Upper lobe of left lung (tissue), 6 donors: Measurements from ENCODE around the gene PPP6R1. TPM values are rescaled to one million over a fixed set of nuclear protein-coding genes. Genes with fewer than 3 reads are reported as not detected.

Source experiments
- ATAC-seq, 2 donors: fragments of 200-7000 bp; cut with Tn5 transposase; one replicate each; pipeline ENCODE4 v1.9.1; 2022; ENCODE audit warnings: mild to moderate bottlenecking in 2 of 2, moderate library complexity in 2 of 2; ENCODE audit not compliant: low FRiP score in 2 of 2
- DNase-seq, 2 donors: peaks; one replicate each; pipeline ENCODE4 v3.0.0-alpha.2; 2019 to 2020
- H3K27ac ChIP-seq, 4 donors: fragments of 200-600 bp; sonication (generic); one replicate each; pipeline ENCODE4 v1.5.1; 2016 to 2019
- H3K27me3 ChIP-seq, 4 donors: fragments of 200-600 bp; sonication (generic); one replicate each; pipeline ENCODE4 v1.5.1; 2017 to 2019
- H3K36me3 ChIP-seq, 4 donors: fragments of 200-600 bp; sonication (generic); one replicate each; pipeline ENCODE4 v1.5.1; 2016 to 2019
- H3K4me1 ChIP-seq, 4 donors: fragments of 200-600 bp; sonication (generic); one replicate each; pipeline ENCODE4 v1.5.1; 2018 to 2019
- H3K4me3 ChIP-seq, 4 donors: fragments of 200-600 bp; sonication (generic); one replicate each; pipeline ENCODE4 v1.5.1; 2017 to 2019; ENCODE audit warnings: mild to moderate bottlenecking in 2 of 4, moderate library complexity in 1 of 4
- H3K9me3 ChIP-seq, 4 donors: fragments of 200-600 bp; sonication (generic); one replicate each; pipeline ENCODE4 v1.5.1; 2018 to 2019
- CTCF ChIP-seq, 6 experiments: fragments of 450-650 bp in 4 of 6; fragments of 200-600 bp in 2 of 6; sonication (generic) in 2 of 6; IDR thresholded peaks; one replicate each; pipeline ENCODE4 v1.5.1; 2016 to 2019; ENCODE audit warnings: antibody characterized with exemption in 6 of 6
- EP300 ChIP-seq, 4 donors: sonication (generic); formaldehyde crosslinking; IDR thresholded peaks; one replicate each; pipeline ENCODE4 v1.5.1; 2017; ENCODE audit warnings: antibody characterized with exemption in 4 of 4, control low read depth in 2 of 4
- POLR2A ChIP-seq, 4 donors: fragments of 450-650 bp; IDR thresholded peaks; one replicate each; pipeline ENCODE4 v1.5.1; 2016 to 2017; ENCODE audit warnings: antibody characterized with exemption in 4 of 4, mild to moderate bottlenecking in 2 of 4
- POLR2AphosphoS5 ChIP-seq, 2 donors: sonication (generic); formaldehyde crosslinking; IDR thresholded peaks; one replicate each; pipeline ENCODE4 v1.5.1; 2017; ENCODE audit warnings: antibody characterized with exemption in 2 of 2
- WGBS, 2 donors: methylation state at CpG; one replicate each; pipeline ENCODE4 v1.1.5; 2017 to 2018; 5-methylcytosine and 5-hydroxymethylcytosine counted together
- total RNA-seq, 6 donors: library from RNA; depleted of rRNA in 4 of 6; stranded (reverse); fragments of >200 nt in 4 of 6; gene quantifications; one replicate each; pipeline versions ENCODE4 v1.1.0 to v1.2.1, GENCODE V29; 2016 to 2021
- donor health status: DM: no; HTN: no; CAD: no; lungs with moderate emphysema.
- donor health status: DM: no; HTN: yes; CAD: no; lungs with severe emphysema.

The PPP6R1 gene
- total RNA-seq, 6 donors from 2014 or later: 49.0 to 104 (median 76.7) TPM

DNA sequence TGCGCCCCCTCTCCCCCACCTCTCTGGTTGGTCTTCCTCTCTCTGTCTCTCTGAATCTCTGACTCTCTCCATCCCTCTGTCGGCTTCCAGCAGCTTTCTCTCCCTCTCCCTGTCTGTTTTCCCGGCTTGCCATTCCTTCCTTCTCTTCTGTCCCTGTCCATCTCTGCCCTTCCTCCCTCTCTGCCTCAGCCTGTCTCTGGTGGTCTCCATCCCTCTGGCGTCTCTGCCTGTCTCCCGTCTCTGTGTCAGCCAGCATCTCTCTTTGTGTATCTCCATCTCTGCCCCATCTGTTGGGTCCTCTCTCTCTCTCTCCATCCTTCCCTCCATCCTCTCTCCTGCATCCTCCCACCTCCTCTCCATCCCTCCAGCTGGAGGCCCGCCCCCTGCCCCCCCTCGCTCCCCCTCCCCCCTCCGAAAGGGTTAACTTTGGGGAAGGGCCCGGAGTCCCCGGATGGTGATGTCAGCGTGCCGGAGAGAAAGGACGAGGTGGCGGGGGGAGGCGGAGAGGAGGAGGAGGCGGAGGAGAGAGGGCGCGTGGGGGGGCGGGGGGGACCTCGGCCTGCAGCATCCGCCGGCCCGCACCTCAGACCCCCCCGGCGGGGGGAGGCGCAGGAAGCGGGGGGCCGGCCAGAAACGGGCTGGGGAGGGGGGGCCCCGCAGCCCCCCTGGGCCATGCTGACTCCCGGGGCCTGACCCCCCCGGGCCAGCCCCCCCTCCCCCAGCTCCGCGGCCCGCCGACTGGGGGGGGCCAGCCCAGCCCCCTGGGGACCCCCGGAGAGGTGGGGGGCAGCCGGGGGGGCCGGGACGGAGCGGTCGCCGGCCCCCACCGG, 24.9 kb upstream of the PPP6R1 start, which contains the start of gene BRSK1:
Gene BRSK1 (plus strand): TSS at position 450 of the 830 bp plus-strand sequence. CDS start 446 bp downstream, outside the sequence.
- no peak for TF ChIP-seq POLR2AphosphoS5 (IDR thresholded peaks at IDR 0.05)
- TF ChIP-seq EP300 (IDR thresholded peaks at IDR 0.05): no peak
- TF ChIP-seq POLR2A (IDR thresholded peaks at IDR 0.05): no peak
- TF ChIP-seq CTCF (IDR thresholded peaks at IDR 0.05): no peak
- peak within 1 kb of the TSS in 3 of 4 donors; percentile 26 to 66 (median 34) for H3K27ac ChIP-seq
- H3K4me1 ChIP-seq: peaks cover 7 to 30% (median 17%) of the 10 kb centered on the region in 4 donors
- H3K9me3 ChIP-seq: no peaks in the 10 kb centered on the region
- peak within 1 kb of the TSS in 3 of 4 donors; percentile 26 to 41 (median 38) for H3K4me3 ChIP-seq
- 8 to 25% methylated on average over 9 to 24 of the region's 44 CpGs for WGBS, 2 donors
- peaks cover 0 to 12% (median 4%) of the 10 kb centered on the region in 4 donors for H3K27me3 ChIP-seq
- ATAC-seq (no peak), DNase-seq (no peak)
- no peaks in the 10 kb centered on the region for H3K36me3 ChIP-seq

DNA sequence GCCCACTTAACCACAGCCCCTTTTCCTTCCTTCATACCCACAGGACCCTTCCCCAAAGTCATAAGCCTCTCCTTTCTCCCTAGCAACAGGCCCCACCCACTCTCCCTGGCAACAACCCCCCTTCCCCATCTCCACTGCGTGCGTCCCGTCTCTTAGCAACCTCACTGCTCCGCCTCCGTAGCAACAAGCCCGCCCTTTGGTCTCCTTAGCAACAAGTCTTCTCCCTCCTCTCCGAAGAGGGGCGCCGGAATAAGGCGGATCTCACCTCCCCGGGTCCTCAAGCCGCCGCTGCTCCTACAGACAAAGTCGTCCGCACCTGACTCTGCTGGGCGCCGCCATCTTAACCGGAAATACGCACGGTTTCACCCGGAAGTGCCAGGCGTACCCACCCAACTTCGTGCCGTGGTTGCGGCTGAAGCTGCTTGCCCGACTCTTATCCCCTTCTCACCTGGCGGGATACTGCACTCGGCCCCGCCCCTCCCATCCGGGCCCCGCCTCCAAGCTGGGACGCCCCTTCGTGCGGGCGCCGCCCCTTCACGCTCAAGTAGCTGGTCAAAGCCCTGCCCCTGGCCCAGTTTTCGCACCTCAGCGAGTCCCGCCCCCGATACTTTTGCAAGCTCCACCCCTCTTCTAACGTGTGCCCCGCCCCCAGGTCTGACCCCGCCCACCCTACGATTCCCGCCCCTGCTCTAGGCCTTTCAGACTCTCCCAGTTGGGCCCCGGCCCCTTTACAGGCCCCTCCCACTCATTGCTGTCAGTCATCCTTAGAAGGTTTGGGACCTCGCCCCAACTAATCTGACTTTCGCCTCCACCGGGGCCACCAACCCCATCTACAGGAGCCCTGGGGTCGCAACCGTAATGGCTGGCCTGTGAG, 21.2 kb upstream of the PPP6R1 start, which contains the start of gene HSPBP1:
Gene HSPBP1 (minus strand): TSS at position 341 of the 874 bp plus-strand sequence. CDS start 502 bp downstream, outside the sequence.
- 6% methylated on average over 38 to 41 of the region's 52 CpGs for WGBS, 2 donors
- TF ChIP-seq CTCF (IDR thresholded peaks at IDR 0.05) (no peak), POLR2AphosphoS5 (IDR thresholded peaks at IDR 0.05) (peak; percentile 72 to 82), POLR2A (IDR thresholded peaks at IDR 0.05) (peak in 2 of 4 donors; percentile 7 to 47), EP300 (IDR thresholded peaks at IDR 0.05) (peak in 1 of 4 donors; percentile 45)
- Histone ChIP-seq H3K9me3 (no peaks in the 10 kb centered on the region), H3K27me3 (peaks cover 0 to 12% (median 4%) of the 10 kb centered on the region in 4 donors), H3K36me3 (peaks cover 0 to 26% (median 12%) of the 10 kb centered on the region in 4 donors), H3K27ac (peak within 1 kb of the TSS; percentile 74 to 88 (median 78)), H3K4me3 (peak within 1 kb of the TSS; percentile 59 to 88 (median 78)), H3K4me1 (peaks cover 7 to 31% (median 17%) of the 10 kb centered on the region in 4 donors)
- peak; percentile 96 to 99 for DNase-seq
- ATAC-seq: peak; percentile 94 to 95

- H3K4me3 ChIP-seq: peak overlapping the region; percentile 59 to 88 (median 78)
- H3K9me3 ChIP-seq: no peaks in the 10 kb centered on the region
- H3K27ac ChIP-seq: peak overlapping the region; percentile 74 to 88 (median 78)
- ATAC-seq (no peak), DNase-seq (no peak)
- peaks cover 7 to 27% (median 17%) of the 10 kb centered on the region in 4 donors for H3K4me1 ChIP-seq
- H3K36me3 ChIP-seq: peaks cover 3 to 33% (median 17%) of the 10 kb centered on the region in 4 donors
- TF ChIP-seq EP300 (IDR thresholded peaks at IDR 0.05) (no peak), POLR2A (IDR thresholded peaks at IDR 0.05) (no peak), POLR2AphosphoS5 (IDR thresholded peaks at IDR 0.05) (no peak), CTCF (IDR thresholded peaks at IDR 0.05) (no peak)
- H3K27me3 ChIP-seq: peaks cover 0 to 9% (median 4%) of the 10 kb centered on the region in 4 donors
- WGBS, 2 donors: 12 to 13% methylated on average over 23 of the region's 23 CpGs
These were observed 20.5 kb upstream of the PPP6R1 start for GRCh38 chr19:55279340-55279739.

GRCh38 chr19:55278391-55279135, 19.7 kb upstream of the PPP6R1 start:
- no peak for DNase-seq
- peaks cover 0 to 2% (median under 1%) of the 10 kb centered on the region in 4 donors for H3K27me3 ChIP-seq
- 87 to 89% methylated on average over 12 to 13 of the region's 13 CpGs for WGBS, 2 donors
- H3K4me3 ChIP-seq: peak overlapping the region in 1 of 4 donors; percentile 82
- no peak overlapping the region for H3K27ac ChIP-seq
- TF ChIP-seq POLR2AphosphoS5 (IDR thresholded peaks at IDR 0.05): no peak
- no peak for TF ChIP-seq POLR2A (IDR thresholded peaks at IDR 0.05)
- no peak for TF ChIP-seq CTCF (IDR thresholded peaks at IDR 0.05)
- no peak for TF ChIP-seq EP300 (IDR thresholded peaks at IDR 0.05)
- no peaks in the 10 kb centered on the region for H3K9me3 ChIP-seq
- peaks cover 3 to 40% (median 24%) of the 10 kb centered on the region in 4 donors for H3K36me3 ChIP-seq
- H3K4me1 ChIP-seq: peaks cover 7 to 21% (median 15%) of the 10 kb centered on the region in 4 donors
- no peak for ATAC-seq
